DOHH2 (cell line): ENCODE data around the gene PITPNM3.

ENCODE experiments used
- H3F3A ChIP-seq: fragments of 200-600 bp; sonication (generic), shearing (Covaris generic); 2 replicates; pipeline ENCODE4 v1.6.0; 2016; ENCODE audit warnings: antibody characterized with exemption, mild to moderate bottlenecking; ENCODE audit not compliant: control insufficient read depth, insufficient read depth
- H3K27ac ChIP-seq: fragments of 200-600 bp; sonication (generic); 2 replicates; pipeline ENCODE4 v1.5.1; 2014; ENCODE audit warnings: low read depth, mild to moderate bottlenecking, low read length, moderate library complexity
- H3K27me3 ChIP-seq: fragments of 200-600 bp; sonication (generic); 2 replicates; pipeline ENCODE4 v1.6.1; 2014; ENCODE audit warnings: mild to moderate bottlenecking, low read length, mixed read lengths; ENCODE audit not compliant: control insufficient read depth
- H3K36me3 ChIP-seq: fragments of 200-600 bp; sonication (generic); 2 replicates; pipeline ENCODE4 v1.6.1; 2014; ENCODE audit warnings: mild to moderate bottlenecking, low read length, moderate library complexity, mixed read lengths; ENCODE audit not compliant: control insufficient read depth
- H3K4me1 ChIP-seq: fragments of 200-600 bp; sonication (generic); 2 replicates; pipeline ENCODE4 v1.6.1; 2014; ENCODE audit warnings: mild to moderate bottlenecking, low read length, mixed read lengths; ENCODE audit not compliant: control insufficient read depth
- H3K4me2 ChIP-seq: fragments of 200-600 bp; sonication (generic); 2 replicates; pipeline ENCODE4 v1.6.0; 2014; ENCODE audit warnings: mild to moderate bottlenecking, low read length, moderate library complexity
- H3K4me3 ChIP-seq: fragments of 200-600 bp; sonication (generic); 2 replicates; pipeline ENCODE4 v1.5.1; 2014; ENCODE audit warnings: mild to moderate bottlenecking, low read length, mixed read lengths
- H3K79me2 ChIP-seq: fragments of 200-600 bp; sonication (generic); 2 replicates; pipeline ENCODE4 v1.6.1; 2014; ENCODE audit warnings: mild to moderate bottlenecking, low read length, mixed read lengths; ENCODE audit not compliant: control insufficient read depth
- H3K9me2 ChIP-seq: fragments of 200-600 bp; sonication (generic); replicated peaks from 2 replicates; pipeline ENCODE4 v1.6.1; 2014; ENCODE audit warnings: mild to moderate bottlenecking, low read length, mixed read lengths; ENCODE audit not compliant: control insufficient read depth
- H3K9me3 ChIP-seq: fragments of 200-600 bp; sonication (generic); 2 replicates; pipeline ENCODE4 v1.6.1; 2014; ENCODE audit warnings: antibody characterized with exemption, low read length, mixed read lengths; ENCODE audit not compliant: control insufficient read depth, insufficient read depth
- H4K20me1 ChIP-seq: fragments of 200-600 bp; sonication (generic); 2 replicates; pipeline ENCODE4 v1.6.0; 2014; ENCODE audit warnings: low read depth, mild to moderate bottlenecking, antibody characterized with exemption, low read length, moderate library complexity; ENCODE audit not compliant: control insufficient read depth, insufficient read depth
- EZH2phosphoT487 ChIP-seq: fragments of 200-600 bp; sonication (generic); IDR thresholded peaks from 2 replicates; pipeline ENCODE4 v1.6.1; 2017; ENCODE audit warnings: borderline replicate concordance, mild to moderate bottlenecking, antibody characterized with exemption, low read length, moderate library complexity, mixed read lengths
- TF ChIP-seq, protein P1 (sequence below): fragments of 200-600 bp; sonication (generic); IDR thresholded peaks from one replicate; pipeline ENCODE4 v1.5.1; 2014; ENCODE audit warnings: antibody characterized with exemption, mild to moderate bottlenecking, low read depth, low read length; ENCODE audit not compliant: poor library complexity, severe bottlenecking

Gene PITPNM3

DNA sequence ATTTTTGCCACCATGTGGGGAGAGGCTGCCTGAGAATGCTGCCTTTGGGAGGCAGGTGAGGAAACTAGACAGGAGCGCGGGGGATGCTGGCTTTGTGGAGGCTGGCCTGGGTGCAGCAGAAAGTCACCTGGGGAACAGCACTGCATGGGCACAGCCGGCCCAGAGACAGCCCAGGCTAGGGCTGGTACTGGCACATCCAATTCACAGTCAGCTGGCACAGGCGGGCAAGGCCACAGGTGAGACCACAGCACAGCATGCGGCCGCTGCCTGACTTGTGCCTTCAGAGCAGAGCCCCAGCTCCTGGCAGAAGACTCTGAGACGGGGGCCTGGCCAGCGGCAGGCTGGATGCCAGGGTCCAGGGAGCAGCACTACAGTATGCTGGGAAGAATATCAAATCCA, 16.6 kb upstream of the PITPNM3 start:
- no peaks in the 10 kb centered on the region for H3F3A ChIP-seq
- H3K27ac ChIP-seq: no peak overlapping the region
- TF ChIP-seq EZH2phosphoT487: no peak
- TF ChIP-seq, protein P1, sequence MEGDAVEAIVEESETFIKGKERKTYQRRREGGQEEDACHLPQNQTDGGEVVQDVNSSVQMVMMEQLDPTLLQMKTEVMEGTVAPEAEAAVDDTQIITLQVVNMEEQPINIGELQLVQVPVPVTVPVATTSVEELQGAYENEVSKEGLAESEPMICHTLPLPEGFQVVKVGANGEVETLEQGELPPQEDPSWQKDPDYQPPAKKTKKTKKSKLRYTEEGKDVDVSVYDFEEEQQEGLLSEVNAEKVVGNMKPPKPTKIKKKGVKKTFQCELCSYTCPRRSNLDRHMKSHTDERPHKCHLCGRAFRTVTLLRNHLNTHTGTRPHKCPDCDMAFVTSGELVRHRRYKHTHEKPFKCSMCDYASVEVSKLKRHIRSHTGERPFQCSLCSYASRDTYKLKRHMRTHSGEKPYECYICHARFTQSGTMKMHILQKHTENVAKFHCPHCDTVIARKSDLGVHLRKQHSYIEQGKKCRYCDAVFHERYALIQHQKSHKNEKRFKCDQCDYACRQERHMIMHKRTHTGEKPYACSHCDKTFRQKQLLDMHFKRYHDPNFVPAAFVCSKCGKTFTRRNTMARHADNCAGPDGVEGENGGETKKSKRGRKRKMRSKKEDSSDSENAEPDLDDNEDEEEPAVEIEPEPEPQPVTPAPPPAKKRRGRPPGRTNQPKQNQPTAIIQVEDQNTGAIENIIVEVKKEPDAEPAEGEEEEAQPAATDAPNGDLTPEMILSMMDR: no peak
- H3K9me3 ChIP-seq: no peaks in the 10 kb centered on the region
- no peaks in the 10 kb centered on the region for H3K27me3 ChIP-seq
- no peaks in the 10 kb centered on the region for H4K20me1 ChIP-seq
- peaks cover 1% of the 10 kb centered on the region; the same call in 1 of the 2 replicates for H3K36me3 ChIP-seq
- no peak overlapping the region for H3K4me2 ChIP-seq
- H3K79me2 ChIP-seq: no peaks in the 10 kb centered on the region
- H3K4me3 ChIP-seq: no peak overlapping the region
- no peaks in the 10 kb centered on the region for H3K9me2 ChIP-seq
- H3K4me1 ChIP-seq: peaks cover 15% of the 10 kb centered on the region

DNA sequence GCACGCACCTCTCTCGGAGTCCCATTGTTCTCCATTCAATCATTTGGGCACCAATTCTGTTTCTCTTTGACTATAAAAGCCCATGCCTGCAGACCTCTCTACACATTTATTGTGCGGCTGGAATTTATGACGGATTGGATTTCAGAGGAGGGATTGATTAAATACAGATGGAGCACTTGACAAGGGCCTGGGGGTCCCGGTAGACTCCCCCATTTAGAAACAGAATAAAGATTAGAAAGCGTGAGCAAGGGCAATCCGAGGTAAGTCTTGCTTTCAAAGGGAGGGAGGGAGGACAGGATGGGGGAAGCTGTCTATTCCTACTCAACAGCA, 15.1 kb upstream of the PITPNM3 start:
- Histone ChIP-seq H3K9me2 (no peaks in the 10 kb centered on the region), H3K4me3 (no peak overlapping the region), H3K36me3 (no peaks in the 10 kb centered on the region), H3F3A (no peaks in the 10 kb centered on the region), H3K27ac (no peak overlapping the region), H4K20me1 (no peaks in the 10 kb centered on the region), H3K4me1 (peaks cover 15% of the 10 kb centered on the region), H3K4me2 (no peak overlapping the region), H3K9me3 (no peaks in the 10 kb centered on the region), H3K79me2 (no peaks in the 10 kb centered on the region), H3K27me3 (no peaks in the 10 kb centered on the region)
- TF ChIP-seq EZH2phosphoT487: no peak
- TF ChIP-seq, protein P1: no peak

DNA sequence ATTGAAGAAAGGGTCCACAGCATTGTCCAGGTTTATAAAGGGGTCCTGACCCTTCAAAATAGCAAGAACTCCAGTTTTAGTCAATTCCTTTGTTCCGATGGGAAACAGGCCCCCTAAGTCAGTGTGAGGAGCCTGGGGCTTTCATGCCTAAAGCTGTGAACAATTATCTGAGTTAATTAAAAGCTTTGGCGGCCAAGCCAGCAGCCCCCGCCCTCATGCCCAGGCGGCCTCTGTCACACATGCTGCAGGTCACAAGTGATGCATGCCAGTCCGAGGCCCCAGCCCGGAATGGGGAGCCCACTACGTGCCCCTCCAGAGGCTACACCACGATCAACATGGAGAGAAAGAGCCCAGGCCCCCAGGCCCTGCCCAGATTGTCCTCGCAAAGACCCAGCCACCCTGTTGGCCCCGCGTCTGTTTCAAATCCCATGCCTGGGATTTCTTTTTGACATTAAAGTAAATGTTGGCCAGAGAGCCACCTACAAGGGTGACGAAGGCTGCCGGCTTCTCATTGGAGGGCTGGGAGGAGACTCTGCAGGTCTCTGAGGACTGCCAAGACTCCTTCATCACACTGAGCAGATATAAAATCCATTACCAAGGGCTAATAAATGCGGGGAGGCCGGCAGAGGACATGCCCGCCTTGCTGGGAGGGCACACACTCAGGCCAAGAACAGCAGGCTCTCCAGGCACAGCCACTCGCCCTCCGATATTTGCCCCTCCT, 14.5 kb upstream of the PITPNM3 start:
- Histone ChIP-seq H3K4me1 (peaks cover 11% of the 10 kb centered on the region), H4K20me1 (no peaks in the 10 kb centered on the region), H3K79me2 (no peaks in the 10 kb centered on the region), H3K9me3 (no peaks in the 10 kb centered on the region), H3K4me3 (no peak overlapping the region), H3K27ac (no peak overlapping the region), H3K4me2 (no peak overlapping the region), H3F3A (no peaks in the 10 kb centered on the region), H3K27me3 (no peaks in the 10 kb centered on the region), H3K9me2 (no peaks in the 10 kb centered on the region), H3K36me3 (no peaks in the 10 kb centered on the region)
- TF ChIP-seq EZH2phosphoT487: no peak
- TF ChIP-seq, protein P1: no peak
